Measurements from ENCODE around the gene MAGEA2.
"Not testable (repeated sequence)": the region's sequence is repeated elsewhere in the genome, so short reads cannot be mapped to it uniquely, and the experiment has no call there.

MAGEA2 gene

DNA sequence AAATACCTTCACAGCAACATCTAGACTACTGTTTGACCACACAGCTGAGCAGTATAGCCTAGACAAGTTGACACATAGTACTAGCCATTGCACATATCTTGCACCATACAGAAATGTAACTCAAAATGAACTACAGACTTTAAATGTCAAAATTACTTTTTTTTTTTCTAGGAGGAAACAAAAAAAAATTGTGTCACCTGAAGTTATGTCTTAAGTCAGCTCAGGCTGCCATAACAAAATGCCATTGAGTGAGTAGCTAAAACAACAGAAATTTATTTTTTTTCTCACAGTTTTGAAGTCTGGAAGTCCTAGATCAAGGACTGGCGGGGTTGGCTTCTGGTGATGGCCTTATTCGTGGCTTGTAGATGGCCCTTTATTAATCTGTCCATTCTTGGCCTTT lies 44.5 kb downstream of the MAGEA2 start, which contains the start of gene CSAG2:
Gene CSAG2 (minus strand): TSS at position 101 of the 400 bp plus-strand sequence. CDS start 161 bp downstream, outside the sequence.
- in situ Hi-C loops (cut with MboI; ENCODE audit: low sequenced_read_pairs): not testable (repeated sequence)

DNA sequence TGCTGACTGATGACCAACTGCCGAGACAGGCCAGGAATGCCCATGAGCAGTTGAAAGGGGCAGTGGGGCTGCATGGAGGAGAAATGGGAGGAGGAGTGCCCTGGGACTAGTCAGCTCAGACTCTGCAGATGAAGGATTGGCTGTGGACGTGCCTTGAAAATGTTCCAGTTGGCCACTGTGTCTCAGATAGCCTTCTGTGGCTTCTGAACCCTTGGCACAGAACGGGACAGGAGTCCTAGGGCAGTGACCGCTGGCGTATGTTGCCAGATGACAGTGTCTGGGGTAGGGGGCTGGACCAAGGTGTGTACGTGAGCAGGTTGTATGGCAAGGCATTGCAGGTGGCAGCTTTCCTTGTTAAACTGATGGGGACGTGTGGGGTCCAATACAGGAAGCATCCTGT lies 47.1 kb downstream of the MAGEA2 start:
- in situ Hi-C loops (cut with MboI; ENCODE audit: low sequenced_read_pairs): not testable (repeated sequence)

DNA sequence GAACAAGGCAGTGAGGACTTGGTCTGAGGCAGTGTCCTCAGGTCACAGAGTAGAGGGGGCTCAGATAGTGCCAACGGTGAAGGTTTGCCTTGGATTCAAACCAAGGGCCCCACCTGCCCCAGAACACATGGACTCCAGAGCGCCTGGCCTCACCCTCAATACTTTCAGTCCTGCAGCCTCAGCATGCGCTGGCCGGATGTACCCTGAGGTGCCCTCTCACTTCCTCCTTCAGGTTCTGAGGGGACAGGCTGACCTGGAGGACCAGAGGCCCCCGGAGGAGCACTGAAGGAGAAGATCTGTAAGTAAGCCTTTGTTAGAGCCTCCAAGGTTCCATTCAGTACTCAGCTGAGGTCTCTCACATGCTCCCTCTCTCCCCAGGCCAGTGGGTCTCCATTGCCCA lies 53.3 kb downstream of the MAGEA2 start:
- in situ Hi-C loops (cut with MboI; ENCODE audit: low sequenced_read_pairs): not testable (repeated sequence)

All from HL-60/S4 (cell line).